ENCODE results near the gene BYSL.

- TF ChIP-seq CTCF (IDR thresholded peaks at IDR 0.05; ENCODE audit: low read depth, low read length, missing input control) (no peak), REST (IDR thresholded peaks at IDR 0.05) (no peak), JUND (IDR thresholded peaks at IDR 0.05) (no peak), SP1 (IDR thresholded peaks at IDR 0.05) (no peak), MAX (IDR thresholded peaks at IDR 0.05) (no peak), ZBTB33 (IDR thresholded peaks at IDR 0.05) (no peak), RAD21 (IDR thresholded peaks at IDR 0.05) (no peak), FOXA1 (IDR thresholded peaks at IDR 0.05) (no peak), RXRA (IDR thresholded peaks at IDR 0.05) (no peak), GABPA (IDR thresholded peaks at IDR 0.05 in 1 of 2, conservative IDR thresholded peaks at IDR 0.05 in 1 of 2) (no peak), EGR1 (IDR thresholded peaks at IDR 0.05; ENCODE audit: low read depth in 2 of 2) (no peak), YY1 (IDR thresholded peaks at IDR 0.05) (no peak), TAF1 (conservative IDR thresholded peaks at IDR 0.05) (no peak)
These were observed 36.3 kb upstream of the BYSL start for GRCh38 chr6:41884957-41885356.

All from liver (tissue), 3 donors.